Activated CD4-positive, alpha-beta T cell treated with anti-CD3 and anti-CD28 coated beads, Interleukin-2, amount 50 U/mL, for 24 hours (primary cell): ENCODE results near the gene ZMYND8.
"Not testable (repeated sequence)": the region's sequence is repeated elsewhere in the genome, so short reads cannot be mapped to it uniquely, and the experiment has no call there.

ENCODE experiments used
- DNase-seq, 2 donors: peaks; one replicate each; pipeline ENCODE4 v3.0.0-alpha.2; 2020; ENCODE audit warnings: low read depth in 1 of 2, low spot score in 1 of 2

The ZMYND8 gene

DNA sequence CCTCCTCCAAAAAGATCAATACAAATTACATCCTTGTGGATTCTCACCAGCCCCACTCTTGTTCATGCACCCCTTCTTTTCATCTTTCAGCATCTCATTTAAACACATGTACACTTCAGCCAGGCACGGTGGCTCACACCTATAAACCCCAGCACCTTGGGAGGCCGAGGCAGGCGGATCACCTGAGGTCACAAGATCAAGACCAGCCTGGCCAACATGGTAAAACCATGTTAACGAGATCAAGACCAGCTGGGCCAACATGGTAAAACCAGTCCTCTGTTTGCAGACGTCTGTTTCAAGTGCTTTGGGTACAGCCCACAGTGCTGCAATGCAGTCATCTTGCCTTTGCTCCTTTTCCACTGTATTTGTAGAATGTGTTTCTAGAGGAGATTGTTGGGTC lies 45.3 kb downstream of the ZMYND8 start:
- no peak for DNase-seq

DNA sequence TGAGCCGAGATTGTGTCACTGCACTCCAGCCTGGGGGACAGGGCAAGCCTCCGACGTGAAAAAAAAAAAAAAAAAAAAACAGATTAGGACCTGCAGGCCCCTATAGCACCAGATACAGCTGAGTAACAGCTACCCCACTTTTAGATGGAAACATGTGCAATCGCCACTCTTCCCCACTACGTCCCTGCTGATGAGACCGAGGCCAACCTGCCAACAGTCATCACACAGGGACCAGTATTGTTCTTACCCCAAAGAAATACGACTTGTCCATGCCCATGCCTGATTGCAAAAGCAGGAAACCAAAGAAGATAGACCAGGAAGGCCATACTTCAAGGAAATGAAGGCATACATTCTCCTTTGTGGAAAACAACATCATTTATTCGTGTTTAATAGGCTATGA lies 45.8 kb downstream of the ZMYND8 start:
- DNase-seq, result no peak

DNA sequence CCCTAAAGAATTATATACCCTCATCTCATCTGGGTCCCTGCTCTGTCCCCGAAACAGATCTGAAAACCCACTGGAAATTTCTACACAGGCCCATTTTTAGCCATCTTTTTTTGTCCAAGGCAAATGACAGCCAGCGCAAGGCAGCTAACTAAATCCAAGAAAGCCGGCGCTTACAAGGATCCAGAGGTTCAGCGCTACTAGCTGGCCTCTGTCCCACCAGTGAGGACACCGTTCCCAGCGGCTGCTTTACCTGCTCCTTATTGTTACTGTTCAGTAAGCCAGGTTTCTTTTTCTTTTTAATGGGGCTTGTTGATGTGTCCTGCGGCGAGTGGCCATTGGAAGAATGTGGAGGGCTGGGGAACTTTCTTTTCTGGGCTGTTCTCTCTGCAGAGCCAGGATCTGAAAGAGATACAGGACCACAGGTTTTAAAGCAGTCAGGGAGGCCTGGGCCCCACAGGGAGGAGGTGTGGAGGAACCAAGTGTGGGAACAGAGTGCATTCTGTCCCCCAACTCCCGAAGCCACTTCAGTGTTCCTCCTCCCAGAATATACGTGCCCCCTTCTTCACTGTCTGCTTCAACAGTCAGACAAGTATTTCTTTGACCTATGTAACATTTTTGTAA lies 46.6 kb downstream of the ZMYND8 start:
- DNase-seq, result no peak

- DNase-seq, result no peak
Observed at GRCh38 chr20:47309394-47309793, 47.1 kb downstream of the ZMYND8 start.

DNA sequence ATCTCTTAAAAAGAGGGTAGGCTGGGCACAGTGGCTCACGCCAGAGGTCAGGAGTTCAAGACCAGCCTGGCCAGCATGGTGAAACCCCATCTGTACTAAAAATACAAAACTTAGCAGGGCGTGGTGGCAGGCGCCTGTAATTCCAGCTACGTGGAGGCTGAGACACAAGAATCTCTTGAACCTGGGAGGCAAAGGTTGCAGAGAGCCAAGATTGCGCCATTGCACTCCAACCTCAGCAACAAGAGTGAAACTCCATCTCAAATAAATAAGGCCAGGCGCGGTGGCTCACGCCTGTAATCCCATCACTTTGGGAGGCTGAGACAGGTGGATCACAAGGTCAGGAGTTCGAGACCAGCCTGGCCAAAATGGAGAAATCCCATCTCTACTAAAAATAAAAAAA lies 48.9 kb downstream of the ZMYND8 start:
- DNase-seq, result not testable (repeated sequence)

DNA sequence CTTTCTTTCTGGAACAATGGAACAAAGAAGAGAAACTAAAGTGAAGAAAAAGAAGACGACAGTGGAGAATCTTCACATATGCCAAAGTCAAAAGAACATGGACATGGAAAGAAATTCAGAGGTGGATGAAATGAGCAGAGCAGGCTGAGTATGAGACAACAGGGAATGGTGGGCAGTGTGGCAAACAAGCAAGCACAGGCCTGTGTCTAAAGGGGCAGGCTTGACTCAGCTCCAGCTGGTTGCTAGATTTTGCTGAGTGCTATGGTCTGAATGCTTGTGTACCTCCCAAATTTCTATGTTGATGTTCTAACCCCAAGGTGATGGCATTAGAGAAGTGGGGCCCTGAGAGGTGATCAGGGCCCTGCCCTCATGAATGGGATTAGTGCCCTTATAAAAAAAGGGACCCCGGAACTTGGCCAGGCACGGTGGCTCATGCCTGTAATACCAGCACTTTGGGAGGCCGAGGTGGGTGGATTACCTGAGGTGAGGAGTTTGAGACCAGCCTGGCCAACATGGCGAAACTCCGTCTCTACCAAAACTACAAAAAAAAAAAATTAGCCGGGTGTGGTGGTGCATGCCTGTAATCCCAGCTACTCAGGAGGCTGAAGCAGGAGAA lies 49.6 kb downstream of the ZMYND8 start:
- no peak for DNase-seq

DNA sequence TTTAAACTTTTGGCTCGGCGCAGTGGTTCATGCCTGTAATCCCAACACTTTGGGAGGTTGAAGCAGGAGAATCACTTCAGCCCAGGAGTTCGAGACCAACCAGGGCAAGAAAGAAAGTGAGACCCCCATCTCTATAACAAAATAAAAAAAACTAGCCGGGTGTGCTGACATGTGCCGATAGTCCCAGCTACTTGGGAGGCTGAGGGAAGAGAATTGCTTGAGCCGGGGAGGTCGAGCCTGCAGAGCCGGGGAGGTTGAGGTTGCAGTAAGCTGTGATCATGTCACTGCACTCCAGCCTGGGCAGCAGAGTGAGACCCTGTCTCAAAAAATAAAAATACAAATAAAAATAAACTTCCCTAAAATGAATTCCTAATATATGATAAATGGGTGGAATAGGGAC lies 50.4 kb downstream of the ZMYND8 start:
- DNase-seq, result no peak

DNA sequence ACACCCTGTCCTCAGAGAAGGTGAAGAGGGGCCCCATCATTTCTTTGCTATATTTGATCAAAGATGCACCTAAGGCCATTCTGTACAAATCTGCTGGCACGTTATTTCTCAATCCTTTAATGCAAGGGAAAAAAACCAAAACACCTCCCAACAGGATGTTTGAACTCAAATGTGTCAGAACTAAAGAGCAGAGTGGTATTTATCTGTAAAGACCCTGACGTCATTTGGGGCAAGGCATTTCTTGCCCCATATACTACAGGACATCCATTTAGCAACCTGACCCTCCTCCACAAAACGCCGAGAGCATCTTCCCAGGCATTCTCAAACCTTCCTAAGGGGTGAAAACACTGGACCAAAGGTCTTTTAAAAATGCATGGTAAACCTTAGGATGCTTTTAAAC lies 50.8 kb downstream of the ZMYND8 start:
- DNase-seq, result no peak

GRCh38 chr20:47304287-47304686 lies 52.2 kb downstream of the ZMYND8 start:
- DNase-seq, result no peak

DNA sequence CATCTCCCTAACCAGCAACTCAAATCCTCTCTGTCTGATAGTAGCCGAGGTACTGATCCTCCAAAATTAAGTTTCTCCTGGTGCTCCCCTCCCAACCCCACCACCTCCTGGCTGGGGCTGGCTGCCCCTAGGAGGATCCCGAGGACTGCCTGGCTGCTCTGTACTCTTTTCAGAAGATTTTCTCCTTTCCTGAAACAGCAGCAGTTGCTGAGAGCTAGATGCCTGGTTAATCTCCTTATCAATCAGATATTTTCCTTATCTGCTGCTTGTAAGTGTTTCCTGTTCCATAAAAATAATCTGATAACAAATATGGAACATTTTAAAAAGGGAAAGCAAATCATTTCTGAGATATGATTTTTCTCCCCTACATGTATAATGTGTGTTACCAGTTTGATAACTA lies 52.8 kb downstream of the ZMYND8 start:
- DNase-seq, result no peak

DNA sequence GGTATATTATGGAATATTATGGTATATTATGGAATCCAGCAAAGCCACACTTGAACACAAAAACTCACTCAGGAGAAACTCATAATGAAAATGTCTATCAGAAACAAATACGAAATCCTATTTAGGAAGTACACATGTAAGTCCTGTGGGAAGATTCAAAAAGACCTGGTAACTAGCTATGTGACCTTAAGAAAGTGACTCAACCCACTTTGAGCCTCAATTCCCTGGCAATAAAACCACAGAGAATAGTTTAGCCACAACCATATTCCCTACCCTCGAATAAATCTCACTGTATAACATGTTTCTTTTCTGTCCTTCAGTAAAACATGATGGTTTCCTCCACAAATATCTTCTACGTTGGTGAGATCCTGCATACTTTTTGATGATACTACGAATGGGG lies 56.4 kb downstream of the ZMYND8 start:
- DNase-seq, result no peak

DNA sequence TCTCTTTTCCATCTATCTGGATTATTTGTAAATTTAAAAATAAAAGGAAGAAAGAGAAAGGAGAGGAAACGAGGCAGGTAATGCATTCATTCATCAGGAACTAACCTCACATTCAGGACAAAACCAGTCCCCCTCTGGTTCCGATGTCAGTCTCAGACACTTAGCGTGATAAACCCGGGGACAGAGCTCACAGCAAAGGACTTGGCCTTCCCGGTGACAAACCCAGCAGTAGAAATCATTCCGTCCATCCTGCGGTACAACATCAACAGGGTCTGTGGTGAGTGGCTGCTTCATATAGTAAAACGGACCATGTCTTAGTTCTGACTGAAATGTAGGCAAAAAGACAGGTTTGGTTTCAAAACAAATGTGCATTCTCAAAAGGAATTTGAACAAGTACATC lies 57.9 kb downstream of the ZMYND8 start:
- no peak for DNase-seq

DNA sequence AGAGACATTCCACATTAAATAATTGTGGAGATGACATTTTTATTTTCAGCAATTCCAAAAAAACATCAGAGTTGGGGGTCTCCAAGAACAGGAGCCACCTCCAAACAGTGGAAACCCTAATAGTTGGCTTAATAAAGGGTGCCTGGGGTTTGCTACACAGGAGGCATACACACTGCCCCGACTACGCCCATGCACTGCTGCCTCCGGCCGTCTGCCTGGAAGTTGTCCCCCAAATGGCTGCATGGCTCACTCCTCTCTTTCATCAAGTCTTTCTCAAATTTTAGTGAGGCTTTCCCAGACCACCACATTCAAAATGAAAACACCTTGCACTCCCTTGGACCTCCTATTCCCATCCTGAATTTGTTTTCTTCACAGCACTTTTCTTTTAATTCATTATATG lies 58.8 kb downstream of the ZMYND8 start:
- no peak for DNase-seq

DNA sequence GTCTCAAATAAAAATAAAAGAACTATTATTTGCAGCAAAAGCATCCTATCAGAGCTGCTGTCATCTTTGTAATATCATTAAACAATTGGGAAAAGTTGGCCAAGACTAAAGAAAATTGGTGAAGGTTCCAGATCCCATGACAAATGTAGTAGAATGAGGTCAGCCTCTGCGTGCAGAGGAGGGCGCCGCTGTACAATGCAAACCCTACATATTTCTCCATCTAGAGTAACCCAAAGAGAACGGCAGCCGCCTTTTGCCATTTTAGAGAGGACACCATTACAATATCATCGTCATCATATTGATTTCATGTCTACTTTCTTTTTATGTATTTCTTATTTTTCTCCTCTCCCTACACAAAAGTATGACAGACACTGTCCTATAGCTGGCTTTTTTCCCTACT lies 59.5 kb downstream of the ZMYND8 start:
- no peak for DNase-seq

DNA sequence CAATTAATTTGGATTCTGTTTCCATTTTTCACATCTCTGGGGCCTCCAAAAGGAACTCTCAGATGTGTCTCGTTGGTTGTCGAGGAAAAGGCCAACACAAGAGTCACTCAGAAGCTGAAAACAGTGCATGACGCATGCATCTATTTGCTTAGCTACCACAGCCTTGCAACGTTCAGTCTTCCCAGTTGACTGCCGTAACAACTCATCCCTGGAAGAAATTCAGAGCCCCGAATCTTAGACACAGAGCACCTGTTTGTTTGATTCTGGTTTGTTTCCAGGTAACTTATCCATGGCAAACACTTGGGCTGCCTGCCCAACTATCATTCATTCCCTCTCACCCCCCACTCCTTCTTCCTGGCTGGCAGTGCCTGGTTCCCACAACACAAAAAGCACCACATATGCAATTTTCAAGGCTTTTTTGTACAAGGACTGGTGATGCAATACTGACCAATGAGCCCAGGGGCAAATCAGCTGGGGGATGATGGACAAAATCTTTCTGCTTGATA lies 60.5 kb downstream of the ZMYND8 start:
- DNase-seq, result no peak

GRCh38 chr20:47295129-47295813 lies 61.2 kb downstream of the ZMYND8 start:
- DNase-seq, result no peak

GRCh38 chr20:47293631-47294030 lies 62.9 kb downstream of the ZMYND8 start:
- DNase-seq, result no peak

- DNase-seq, result no peak
Observed at GRCh38 chr20:47292581-47292980, 63.9 kb downstream of the ZMYND8 start.

DNA sequence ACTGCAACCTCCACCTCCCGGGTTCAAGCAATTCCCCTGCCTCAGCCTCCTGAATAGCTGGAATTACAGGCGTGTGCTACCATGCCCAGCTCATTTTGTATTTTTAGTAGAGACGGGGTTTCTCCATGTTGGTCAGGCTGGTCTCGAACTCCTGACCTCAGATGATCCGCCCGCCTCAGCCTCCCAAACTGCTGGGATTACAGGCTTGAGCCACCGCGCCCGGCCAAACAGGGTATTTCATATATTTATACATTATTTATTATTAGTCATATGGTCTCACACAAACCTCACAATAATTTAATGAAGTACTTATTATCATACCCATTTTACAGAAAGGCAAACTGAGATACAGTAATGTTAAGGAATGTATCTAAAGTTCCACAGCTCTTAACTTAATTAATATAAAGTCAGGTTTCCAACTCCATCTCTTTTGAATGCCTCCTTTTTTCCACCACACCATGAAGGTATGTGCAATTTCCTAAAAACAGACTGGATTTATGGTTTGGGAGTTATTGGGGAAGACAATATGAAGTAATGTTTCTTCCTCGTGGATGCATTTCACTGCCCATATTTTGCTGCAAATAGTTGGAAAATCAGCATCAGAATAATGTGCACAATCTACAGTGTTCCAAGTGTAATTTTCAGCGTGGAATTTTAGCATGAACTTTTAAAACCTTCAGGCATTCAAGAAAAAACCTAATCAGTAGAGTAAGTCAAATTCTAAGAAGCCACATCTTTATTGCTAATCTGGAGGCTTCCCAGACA lies 65.7 kb downstream of the ZMYND8 start:
- no peak for DNase-seq

DNA sequence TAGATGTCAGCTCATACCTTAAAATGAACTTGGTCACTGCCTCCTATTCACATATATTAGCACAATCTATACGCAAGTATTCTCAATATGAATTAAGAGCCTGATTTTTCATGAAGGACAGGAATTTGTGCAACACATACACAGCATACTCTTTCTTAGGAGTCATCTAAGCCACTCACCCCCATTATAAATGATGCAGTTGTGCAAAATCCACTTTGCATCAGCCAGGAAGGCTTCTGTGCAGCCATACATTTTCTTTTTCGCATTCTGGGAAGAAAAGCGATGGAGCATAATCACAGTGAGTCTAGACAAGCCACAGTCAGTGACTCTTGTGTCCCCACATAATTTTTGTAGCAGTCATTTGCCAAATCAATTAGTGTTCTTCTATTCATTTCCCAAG lies 66.5 kb downstream of the ZMYND8 start:
- DNase-seq, result no peak

DNA sequence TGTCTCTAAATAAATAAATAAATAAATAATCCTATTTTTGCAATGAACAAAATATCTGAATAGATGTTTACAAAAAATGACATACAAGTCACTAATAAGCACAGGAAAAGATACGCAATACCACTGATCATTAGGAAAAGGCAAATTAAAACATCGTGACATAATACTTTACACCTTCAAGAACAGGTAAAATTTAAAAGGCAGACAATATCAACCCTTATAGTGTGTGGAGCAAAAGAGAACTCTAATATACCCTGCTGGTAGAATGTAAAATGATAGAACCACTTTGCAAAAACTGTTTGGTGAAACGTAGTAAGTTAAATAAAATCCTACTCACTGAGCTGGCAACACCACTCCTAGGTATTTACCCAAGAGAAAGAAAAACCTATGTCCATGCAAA lies 67.4 kb downstream of the ZMYND8 start:
- no peak for DNase-seq

DNA sequence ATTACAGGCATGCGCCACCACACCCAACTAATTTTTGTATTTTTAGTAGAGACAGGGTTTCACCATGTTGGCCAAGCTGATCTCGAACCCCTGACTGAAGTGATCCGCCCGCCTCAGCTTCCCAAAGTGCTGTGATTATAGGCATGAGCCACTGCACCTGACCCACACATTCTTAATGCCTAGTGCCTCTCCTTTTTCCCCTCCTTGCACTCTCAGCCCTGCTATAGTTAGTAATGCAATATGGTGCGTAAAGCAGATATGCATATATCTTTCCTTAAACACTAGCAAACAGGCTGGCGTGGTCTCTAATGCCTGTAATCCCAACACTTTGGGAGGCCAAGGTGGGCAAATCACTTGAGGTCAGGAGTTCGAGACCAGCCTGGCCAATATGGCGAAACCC lies 68.0 kb downstream of the ZMYND8 start:
- not testable (repeated sequence) for DNase-seq
